OCI-LY1 (cell line): Measurements from ENCODE around the gene NUF2.

Experiments used
- H2AFZ ChIP-seq: fragments of 200-600 bp; sonication (generic), shearing (Covaris generic); 2 replicates; pipeline ENCODE4 v1.6.0; 2014; ENCODE audit warnings: antibody characterized with exemption, mild to moderate bottlenecking, low read length
- H3F3A ChIP-seq: fragments of 200-600 bp; sonication (generic), shearing (Covaris generic); 2 replicates; pipeline ENCODE4 v1.6.0; 2014; ENCODE audit warnings: mild to moderate bottlenecking, antibody characterized with exemption, low read length, moderate library complexity; ENCODE audit not compliant: insufficient read depth
- H3K27ac ChIP-seq: fragments of 200-600 bp; sonication (generic); 2 replicates; pipeline ENCODE4 v1.5.1; 2014; ENCODE audit warnings: low read length, mixed run types, mild to moderate bottlenecking, low read depth; ENCODE audit not compliant: poor library complexity, severe bottlenecking
- H3K27me3 ChIP-seq: fragments of 200-600 bp; sonication (generic); 2 replicates; pipeline ENCODE4 v1.6.0; 2014; ENCODE audit warnings: antibody characterized with exemption, mild to moderate bottlenecking, low read length, moderate library complexity; ENCODE audit not compliant: insufficient read depth
- H3K36me3 ChIP-seq: fragments of 200-600 bp; sonication (generic); 2 replicates; pipeline ENCODE4 v1.6.1; 2014; ENCODE audit warnings: mild to moderate bottlenecking, antibody characterized with exemption, low read length, moderate library complexity, mixed read lengths; ENCODE audit not compliant: insufficient read depth
- H3K4me1 ChIP-seq: fragments of 200-600 bp; sonication (generic); 2 replicates; pipeline ENCODE4 v1.5.1; 2014; ENCODE audit warnings: mild to moderate bottlenecking, low read length, moderate library complexity; ENCODE audit not compliant: insufficient read depth, severe bottlenecking
- H3K4me2 ChIP-seq: fragments of 200-600 bp; sonication (generic), shearing (Covaris generic); 2 replicates; pipeline ENCODE4 v1.6.1; 2014; ENCODE audit warnings: low read length
- H3K4me3 ChIP-seq: fragments of 200-600 bp; sonication (generic); 2 replicates; pipeline ENCODE4 v1.5.1; 2014; ENCODE audit warnings: low read length, low read depth, mild to moderate bottlenecking, mixed read lengths; ENCODE audit not compliant: poor library complexity, severe bottlenecking
- H3K79me2 ChIP-seq: fragments of 200-600 bp; shearing (Covaris generic); 2 replicates; pipeline ENCODE4 v1.6.1; 2016; ENCODE audit warnings: mixed run types, low read length, mixed read lengths; ENCODE audit not compliant: insufficient read depth
- H3K9ac ChIP-seq: fragments of 200-600 bp; sonication (generic), shearing (Covaris generic); 2 replicates; pipeline ENCODE4 v1.6.1; 2014; ENCODE audit warnings: mild to moderate bottlenecking, low read length, mixed read lengths
- H3K9me2 ChIP-seq: fragments of 200-600 bp; sonication (generic), shearing (Covaris generic); 2 replicates; pipeline ENCODE4 v1.6.1; 2014; ENCODE audit warnings: low read depth, mild to moderate bottlenecking, low read length, mixed read lengths
- H3K9me3 ChIP-seq: fragments of 200-600 bp; shearing (Covaris generic); 2 replicates; pipeline ENCODE4 v1.6.1; 2014; ENCODE audit warnings: low read length, mixed read lengths
- H4K20me1 ChIP-seq: fragments of 200-600 bp; sonication (generic), shearing (Covaris generic); 2 replicates; pipeline ENCODE4 v1.6.0; 2016; ENCODE audit warnings: mild to moderate bottlenecking, low read length; ENCODE audit not compliant: insufficient read depth
- CTCF ChIP-seq: fragments of 200-600 bp; sonication (generic), shearing (Covaris generic); IDR thresholded peaks from 2 replicates; pipeline ENCODE4 v1.5.1; 2017; ENCODE audit warnings: mild to moderate bottlenecking, antibody characterized with exemption, low read length, moderate library complexity, mixed read lengths
- EZH2 ChIP-seq: fragments of 200-600 bp; sonication (generic), shearing (Covaris generic); IDR thresholded peaks from 2 replicates; pipeline ENCODE4 v1.8.0; 2017; ENCODE audit warnings: borderline replicate concordance, mixed run types, mild to moderate bottlenecking, antibody characterized with exemption, low read length, moderate library complexity, mixed read lengths

Gene NUF2

GRCh38 chr1:163321311-163322305 lies at the start of gene NUF2:
TSS of gene NUF2 (plus strand) at chr1:163321954. CDS start at chr1:163326052, 4,098 bp downstream.
- TF ChIP-seq CTCF = no peak
- no peak for TF ChIP-seq EZH2
- no peak within 1 kb of the TSS for H2AFZ ChIP-seq
- H3K27ac ChIP-seq = peak within 1 kb of the TSS; percentile 88
- no peaks in the 10 kb centered on the region for H3K9me3 ChIP-seq
- H3K9ac ChIP-seq = peak within 1 kb of the TSS; percentile 87
- H3F3A ChIP-seq = no peaks in the 10 kb centered on the region
- peak within 1 kb of the TSS; percentile 90 for H3K4me2 ChIP-seq
- H3K9me2 ChIP-seq = no peaks in the 10 kb centered on the region
- peak within 1 kb of the TSS; percentile 80 for H3K4me3 ChIP-seq
- no peaks in the 10 kb centered on the region for H4K20me1 ChIP-seq
- H3K79me2 ChIP-seq = peaks cover 40% of the 10 kb centered on the region
- no peaks in the 10 kb centered on the region for H3K27me3 ChIP-seq
- H3K36me3 ChIP-seq = peaks cover 33% of the 10 kb centered on the region; the same call in 1 of the 2 replicates
- peaks cover 34% of the 10 kb centered on the region for H3K4me1 ChIP-seq

- Histone ChIP-seq H3K9ac (no peak overlapping the region), H3K27me3 (no peaks in the 10 kb centered on the region), H3K79me2 (no peaks in the 10 kb centered on the region), H3K36me3 (peaks cover 5% of the 10 kb centered on the region; the same call in 1 of the 2 replicates), H4K20me1 (no peaks in the 10 kb centered on the region), H3K9me2 (no peaks in the 10 kb centered on the region), H3K9me3 (no peaks in the 10 kb centered on the region), H3F3A (no peaks in the 10 kb centered on the region), H2AFZ (no peak overlapping the region), H3K4me1 (no peaks in the 10 kb centered on the region), H3K4me3 (no peak overlapping the region), H3K4me2 (no peak overlapping the region), H3K27ac (no peak overlapping the region)
- TF ChIP-seq CTCF (no peak), EZH2 (no peak)
Measured at GRCh38 chr1:163273766-163274441, 47.9 kb upstream of the NUF2 start.

GRCh38 chr1:163275222-163275621 lies 46.5 kb upstream of the NUF2 start:
- no peaks in the 10 kb centered on the region for H3K9me3 ChIP-seq
- no peaks in the 10 kb centered on the region for H3K27me3 ChIP-seq
- no peak for TF ChIP-seq CTCF
- TF ChIP-seq EZH2 = no peak
- peaks cover 5% of the 10 kb centered on the region; the same call in 1 of the 2 replicates for H3K36me3 ChIP-seq
- no peak overlapping the region for H3K9ac ChIP-seq
- H3K27ac ChIP-seq = no peak overlapping the region
- no peaks in the 10 kb centered on the region for H3F3A ChIP-seq
- H3K4me2 ChIP-seq = no peak overlapping the region
- H4K20me1 ChIP-seq = no peaks in the 10 kb centered on the region
- no peak overlapping the region for H3K4me3 ChIP-seq
- H2AFZ ChIP-seq = no peak overlapping the region
- H3K9me2 ChIP-seq = no peaks in the 10 kb centered on the region
- H3K4me1 ChIP-seq = no peaks in the 10 kb centered on the region
- H3K79me2 ChIP-seq = no peaks in the 10 kb centered on the region
